Keratinocyte (primary cell): ENCODE results near the gene SALL2. TPM values are rescaled to one million over a fixed set of nuclear protein-coding genes. Genes with fewer than 3 reads are reported as not detected.

Source experiments
- DNase-seq: peaks from one replicate; pipeline ENCODE4 v3.0.0-alpha.2; 2011; ENCODE audit warnings: low read depth, missing footprints, low spot score
- FAIRE-seq: peaks from 2 replicates; lab custom pipeline; 2011; peaks lifted over from hg19 to GRCh38; lab: Jason Lieb, UNC
- H2AFZ ChIP-seq: 2 replicates; pipeline ENCODE4 v1.6.0; 2012; ENCODE audit warnings: low read length, control low read depth, inconsistent platforms; ENCODE audit not compliant: control insufficient read depth
- H3K27ac ChIP-seq: 2 replicates; pipeline ENCODE4 v1.5.1; 2011; ENCODE audit warnings: low read length; ENCODE audit not compliant: control insufficient read depth, insufficient read depth
- H3K27me3 ChIP-seq: 3 replicates; pipeline ENCODE4 v1.6.0; 2011; ENCODE audit warnings: low read length; ENCODE audit not compliant: control insufficient read depth, insufficient read depth; ENCODE audit errors: extremely low read depth
- H3K36me3 ChIP-seq, 2 experiments: 2 replicates in 1 of 2; 3 replicates in 1 of 2; pipeline ENCODE4 v1.5.1; 2011; ENCODE audit warnings: low read length in 2 of 2, mild to moderate bottlenecking in 1 of 2; ENCODE audit not compliant: control insufficient read depth in 2 of 2, insufficient read depth in 2 of 2; ENCODE audit errors: extremely low read depth in 1 of 2
- H3K4me1 ChIP-seq: 3 replicates; pipeline ENCODE4 v1.5.1; 2011; ENCODE audit warnings: low read length; ENCODE audit not compliant: control insufficient read depth, insufficient read depth; ENCODE audit errors: extremely low read depth
- H3K4me2 ChIP-seq: 3 replicates; pipeline ENCODE4 v1.6.0; 2011; ENCODE audit warnings: low read depth, low read length; ENCODE audit not compliant: control insufficient read depth, insufficient read depth; ENCODE audit errors: extremely low read depth
- H3K4me3 ChIP-seq, 3 experiments: fragments of 200-600 bp in 1 of 3; sonication (generic) in 1 of 3; 2 replicates in 2 of 3; 3 replicates in 1 of 3; pipeline ENCODE4 v1.5.1; 2011 to 2016; ENCODE audit warnings: low read length in 3 of 3, mild to moderate bottlenecking in 3 of 3, control low read depth in 2 of 3, inconsistent platforms in 1 of 3, low read depth in 1 of 3, mixed read lengths in 1 of 3, mixed run types in 1 of 3, moderate library complexity in 1 of 3; ENCODE audit not compliant: control insufficient read depth in 2 of 3, insufficient read depth in 2 of 3; ENCODE audit errors: extremely low read depth in 1 of 3
- H3K79me2 ChIP-seq: 2 replicates; pipeline ENCODE4 v1.6.0; 2012; ENCODE audit warnings: low read length; ENCODE audit not compliant: control insufficient read depth, insufficient read depth
- H3K9ac ChIP-seq: 3 replicates; pipeline ENCODE4 v1.6.0; 2011; ENCODE audit warnings: low read length; ENCODE audit not compliant: control insufficient read depth, insufficient read depth; ENCODE audit errors: extremely low read depth
- H3K9me1 ChIP-seq: 3 replicates; pipeline ENCODE4 v1.6.0; 2011; ENCODE audit warnings: low read length; ENCODE audit not compliant: control insufficient read depth, insufficient read depth; ENCODE audit errors: extremely low read depth
- H3K9me3 ChIP-seq: 2 replicates; pipeline ENCODE4 v1.5.1; 2012; ENCODE audit warnings: low read depth, low read length; ENCODE audit not compliant: control insufficient read depth
- H4K20me1 ChIP-seq: 3 replicates; pipeline ENCODE4 v1.6.0; 2011; ENCODE audit warnings: low read length; ENCODE audit not compliant: control insufficient read depth, insufficient read depth; ENCODE audit errors: extremely low read depth
- CTCF ChIP-seq, 3 experiments: IDR thresholded peaks in 1 of 3; conservative IDR thresholded peaks in 1 of 3; optimal IDR thresholded peaks in 1 of 3; 2 replicates in 2 of 3; 3 replicates in 1 of 3; pipeline versions ENCODE3 to v1.5.1; 2011; ENCODE audit warnings: low read length in 3 of 3, mild to moderate bottlenecking in 3 of 3, moderate library complexity in 2 of 3, control low read depth in 1 of 3, inconsistent platforms in 1 of 3; ENCODE audit not compliant: insufficient read depth in 2 of 3; ENCODE audit errors: extremely low read depth in 1 of 3
- EZH2 ChIP-seq: IDR thresholded peaks from one replicate; pipeline ENCODE4 v1.6.1; 2012; ENCODE audit warnings: inconsistent platforms, mild to moderate bottlenecking, low read length, moderate library complexity
- dilution Hi-C: fragments of 300-500 bp; cut with MboI; formaldehyde crosslinking; loops from one replicate; pipeline ENCODE4 v1.7.0; 2020; ENCODE audit warnings: low sequenced_read_pairs; ENCODE audit not compliant: extremely low pct_ligation_motif_present
- polyA plus RNA-seq, 5 experiments: library from polyadenylated mRNA; depleted of rRNA in 3 of 5; stranded (reverse) in 3 of 5; stranded (forward) in 1 of 5; unstranded in 1 of 5; fragments of >200 nt; gene quantifications; 1 replicate in 1 of 5; 2 replicates in 3 of 5; 3 replicates in 1 of 5; pipeline versions ENCODE4 v1.2.1 to v1.2.3, GENCODE V29; 2011 to 2012; ENCODE audit warnings: missing spikeins in 2 of 5, low read depth in 1 of 5, low replicate concordance in 1 of 5

The SALL2 gene
- polyA plus RNA-seq, 1 donor (not counting 4 experiments of a cell fraction or from before 2014, with no cell fraction given): 0.64 TPM

DNA sequence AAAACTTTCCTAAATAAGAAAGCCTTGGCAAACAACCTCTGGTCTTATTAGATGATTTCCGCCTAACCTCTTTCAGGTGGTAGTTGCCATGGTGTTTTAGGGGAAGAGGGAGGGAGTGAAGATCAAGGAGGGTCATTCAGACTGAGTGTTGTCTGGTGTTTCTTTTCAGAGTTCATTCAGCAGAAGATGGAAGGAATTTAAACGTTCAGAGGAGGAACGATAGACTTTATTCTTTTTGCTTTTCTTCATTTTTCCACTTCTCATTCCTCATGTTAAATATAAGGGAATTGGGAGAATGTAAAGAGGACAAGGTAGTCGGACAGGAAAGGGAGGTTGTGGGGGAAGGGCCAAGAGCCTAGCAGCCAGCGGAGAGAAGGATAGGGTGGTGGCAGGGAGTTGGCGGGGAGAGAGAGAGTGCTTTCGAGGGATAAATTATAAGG lies 17.4 kb upstream of the SALL2 start:
- no peaks in the 10 kb centered on the region for H3K36me3 ChIP-seq

DNA sequence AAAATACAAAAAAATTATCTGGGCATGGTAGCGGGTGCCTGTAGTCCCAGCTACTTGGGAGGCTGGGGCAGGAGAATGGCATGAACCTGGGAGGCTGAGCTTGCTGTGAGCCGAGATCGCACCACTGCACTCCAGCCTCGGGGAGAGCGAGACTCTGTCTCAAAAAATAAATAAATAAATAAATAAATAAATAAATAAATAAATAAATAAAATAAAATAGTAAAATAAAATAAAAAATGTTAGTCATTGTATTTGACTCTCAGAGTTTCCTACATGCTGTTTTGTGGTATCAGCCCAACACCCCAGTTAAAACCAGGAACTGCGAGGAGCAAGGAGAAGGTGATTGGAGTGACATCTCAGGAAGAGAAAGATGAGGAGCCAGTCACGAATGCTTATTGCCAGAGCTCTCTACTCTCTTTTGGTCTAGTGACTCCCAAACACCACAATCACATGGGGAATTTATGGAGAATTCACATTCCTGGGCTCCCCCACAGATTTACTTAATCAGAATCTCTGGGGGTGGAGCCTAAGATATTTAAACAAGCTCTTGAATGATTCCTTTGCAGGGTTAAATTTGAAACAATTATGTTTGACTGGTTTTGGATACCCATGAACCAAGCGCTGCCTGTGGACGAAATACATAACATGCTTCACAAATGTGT lies 15.4 kb upstream of the SALL2 start:
- FAIRE-seq (no peak), DNase-seq (no peak)
- H3K4me1 ChIP-seq: peaks cover 5% of the 10 kb centered on the region
- H3K4me2 ChIP-seq: no peak overlapping the region
- H3K9ac ChIP-seq: no peak overlapping the region
- no peak overlapping the region for H3K27ac ChIP-seq
- H2AFZ ChIP-seq: no peak overlapping the region
- dilution Hi-C loops: no loop called here
- H3K79me2 ChIP-seq: no peaks in the 10 kb centered on the region
- peaks cover 14% of the 10 kb centered on the region for H3K27me3 ChIP-seq
- H3K9me3 ChIP-seq: no peaks in the 10 kb centered on the region
- H3K36me3 ChIP-seq: no peaks in the 10 kb centered on the region
- no peaks in the 10 kb centered on the region for H4K20me1 ChIP-seq
- H3K9me1 ChIP-seq: no peaks in the 10 kb centered on the region
- TF ChIP-seq EZH2 (no peak), CTCF (optimal IDR thresholded peaks at IDR 0.05 in 1 of 3, IDR thresholded peaks at IDR 0.05 in 1 of 3, conservative IDR thresholded peaks at IDR 0.05 in 1 of 3; ENCODE audit: extremely low read depth in 1 of 3, insufficient read depth in 2 of 3, low read length in 3 of 3) (no peak)
- H3K4me3 ChIP-seq: no peak overlapping the region

More for the DNA sequence above, 17.4 kb upstream of the SALL2 start:
- Histone ChIP-seq H3K27me3 (peaks cover 3% of the 10 kb centered on the region), H3K4me3 (no peak overlapping the region), H3K27ac (no peak overlapping the region), H2AFZ (no peak overlapping the region), H3K4me2 (no peak overlapping the region), H3K9ac (no peak overlapping the region), H3K9me3 (no peaks in the 10 kb centered on the region), H3K4me1 (no peaks in the 10 kb centered on the region), H3K9me1 (no peaks in the 10 kb centered on the region), H3K79me2 (no peaks in the 10 kb centered on the region), H4K20me1 (no peaks in the 10 kb centered on the region)
- FAIRE-seq (no peak), DNase-seq (no peak)
- dilution Hi-C loops: no loop called here
- no peak for TF ChIP-seq CTCF (optimal IDR thresholded peaks at IDR 0.05 in 1 of 3, IDR thresholded peaks at IDR 0.05 in 1 of 3, conservative IDR thresholded peaks at IDR 0.05 in 1 of 3; ENCODE audit: extremely low read depth in 1 of 3, insufficient read depth in 2 of 3, low read length in 3 of 3)
- TF ChIP-seq EZH2: no peak
